ENCODE measurements around the gene GPN1.

DNA sequence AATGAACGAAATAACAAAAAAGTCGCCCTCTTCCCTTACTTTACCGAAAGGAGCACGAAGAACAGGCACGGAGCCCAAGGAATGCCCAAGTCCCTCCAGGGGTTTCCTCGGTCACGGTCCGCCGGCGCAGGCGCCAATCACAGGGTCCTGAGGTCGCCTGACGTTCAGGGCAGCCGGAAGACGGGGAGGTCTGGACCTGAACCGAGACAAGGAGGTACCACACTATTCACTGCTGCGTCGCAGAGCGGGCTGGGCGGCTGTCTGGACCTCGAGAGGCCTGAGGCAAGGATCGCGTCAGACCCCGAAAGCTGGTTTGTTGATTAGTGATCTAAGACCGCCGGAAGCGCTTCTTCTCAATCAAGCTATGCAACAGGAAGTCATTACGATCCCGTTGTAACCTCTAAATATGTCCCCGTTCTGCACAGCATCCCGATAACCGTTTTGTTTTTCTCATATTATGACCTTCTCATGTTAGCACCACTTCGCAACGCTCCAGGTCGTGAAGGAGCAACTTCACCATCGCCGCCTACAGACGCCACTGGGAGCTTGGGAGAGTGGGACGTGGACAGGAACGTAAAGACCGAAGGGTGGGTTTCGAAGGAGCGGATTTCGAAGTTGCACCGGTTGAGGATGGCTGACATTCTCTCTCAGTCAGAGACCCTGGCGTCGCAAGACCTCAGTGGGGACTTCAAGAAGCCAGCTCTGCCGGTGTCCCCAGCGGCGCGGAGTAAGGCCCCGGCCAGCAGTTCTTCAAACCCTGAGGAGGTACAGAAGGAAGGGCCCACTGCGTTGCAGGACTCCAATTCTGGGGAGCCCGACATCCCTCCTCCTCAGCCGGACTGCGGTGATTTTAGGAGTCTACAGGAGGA is 34.7 kb downstream of the GPN1 start, which contains the start of the genes SLC4A1AP and SUPT7L:
- TF ChIP-seq, protein P1, sequence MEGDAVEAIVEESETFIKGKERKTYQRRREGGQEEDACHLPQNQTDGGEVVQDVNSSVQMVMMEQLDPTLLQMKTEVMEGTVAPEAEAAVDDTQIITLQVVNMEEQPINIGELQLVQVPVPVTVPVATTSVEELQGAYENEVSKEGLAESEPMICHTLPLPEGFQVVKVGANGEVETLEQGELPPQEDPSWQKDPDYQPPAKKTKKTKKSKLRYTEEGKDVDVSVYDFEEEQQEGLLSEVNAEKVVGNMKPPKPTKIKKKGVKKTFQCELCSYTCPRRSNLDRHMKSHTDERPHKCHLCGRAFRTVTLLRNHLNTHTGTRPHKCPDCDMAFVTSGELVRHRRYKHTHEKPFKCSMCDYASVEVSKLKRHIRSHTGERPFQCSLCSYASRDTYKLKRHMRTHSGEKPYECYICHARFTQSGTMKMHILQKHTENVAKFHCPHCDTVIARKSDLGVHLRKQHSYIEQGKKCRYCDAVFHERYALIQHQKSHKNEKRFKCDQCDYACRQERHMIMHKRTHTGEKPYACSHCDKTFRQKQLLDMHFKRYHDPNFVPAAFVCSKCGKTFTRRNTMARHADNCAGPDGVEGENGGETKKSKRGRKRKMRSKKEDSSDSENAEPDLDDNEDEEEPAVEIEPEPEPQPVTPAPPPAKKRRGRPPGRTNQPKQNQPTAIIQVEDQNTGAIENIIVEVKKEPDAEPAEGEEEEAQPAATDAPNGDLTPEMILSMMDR (IDR thresholded peaks at IDR 0.05): peak in 2 of 6 experiments; percentile 12
- TF ChIP-seq POLR2A (IDR thresholded peaks at IDR 0.05): peak; percentile 45 to 47
